ENCODE results near the gene TSKU. TPM values are rescaled to one million over a fixed set of nuclear protein-coding genes. Genes with fewer than 3 reads are reported as not detected.

Gene TSKU
- total RNA-seq, 1 donor from 2014 or later = 29.2 TPM

DNA sequence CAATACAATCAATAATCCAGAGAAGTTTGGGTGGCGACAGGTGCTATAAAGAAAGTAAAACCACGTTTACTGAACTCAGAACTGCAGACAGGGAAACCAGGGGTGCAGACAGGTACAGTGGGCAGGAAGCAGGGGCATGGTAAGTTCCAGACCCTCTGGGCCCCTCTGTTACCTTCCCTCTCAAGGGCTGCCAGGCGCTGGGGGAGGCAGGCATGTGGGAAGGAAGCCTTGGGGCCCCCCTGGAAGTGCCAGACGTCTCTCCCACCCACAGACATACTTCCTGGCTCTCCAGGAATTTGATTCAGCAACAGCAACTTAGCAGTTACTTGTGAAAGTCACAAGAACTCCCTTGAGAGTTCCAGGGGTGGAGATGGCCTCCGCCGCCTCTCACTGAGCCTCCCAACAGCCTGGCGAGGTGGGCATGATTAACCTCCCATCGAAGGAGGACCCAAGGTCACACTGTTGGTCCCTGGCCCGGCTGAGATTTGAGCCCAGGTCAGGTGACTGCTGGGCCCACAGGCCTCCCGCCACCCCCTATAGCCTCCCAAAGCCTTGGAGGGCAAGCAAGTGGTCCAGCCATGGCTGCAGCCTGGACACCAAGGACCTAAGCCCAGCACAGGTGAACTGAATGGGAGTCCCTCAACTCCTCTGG, 14.1 kb upstream of the TSKU start:
- Mint-ChIP-seq H3K4me1 (ENCODE audit: low read depth, unreplicated experiment) (peaks cover 11% of the 10 kb centered on the region), H3K27me3 (ENCODE audit: unreplicated experiment) (peaks cover 4% of the 10 kb centered on the region), H3K9me3 (ENCODE audit: unreplicated experiment) (peaks cover 3% of the 10 kb centered on the region), H3K27ac (ENCODE audit: unreplicated experiment) (no peak overlapping the region), H3K4me3 (ENCODE audit: unreplicated experiment) (no peak overlapping the region), H3K36me3 (ENCODE audit: unreplicated experiment) (peaks cover 5% of the 10 kb centered on the region)
- TF ChIP-seq, protein P1, sequence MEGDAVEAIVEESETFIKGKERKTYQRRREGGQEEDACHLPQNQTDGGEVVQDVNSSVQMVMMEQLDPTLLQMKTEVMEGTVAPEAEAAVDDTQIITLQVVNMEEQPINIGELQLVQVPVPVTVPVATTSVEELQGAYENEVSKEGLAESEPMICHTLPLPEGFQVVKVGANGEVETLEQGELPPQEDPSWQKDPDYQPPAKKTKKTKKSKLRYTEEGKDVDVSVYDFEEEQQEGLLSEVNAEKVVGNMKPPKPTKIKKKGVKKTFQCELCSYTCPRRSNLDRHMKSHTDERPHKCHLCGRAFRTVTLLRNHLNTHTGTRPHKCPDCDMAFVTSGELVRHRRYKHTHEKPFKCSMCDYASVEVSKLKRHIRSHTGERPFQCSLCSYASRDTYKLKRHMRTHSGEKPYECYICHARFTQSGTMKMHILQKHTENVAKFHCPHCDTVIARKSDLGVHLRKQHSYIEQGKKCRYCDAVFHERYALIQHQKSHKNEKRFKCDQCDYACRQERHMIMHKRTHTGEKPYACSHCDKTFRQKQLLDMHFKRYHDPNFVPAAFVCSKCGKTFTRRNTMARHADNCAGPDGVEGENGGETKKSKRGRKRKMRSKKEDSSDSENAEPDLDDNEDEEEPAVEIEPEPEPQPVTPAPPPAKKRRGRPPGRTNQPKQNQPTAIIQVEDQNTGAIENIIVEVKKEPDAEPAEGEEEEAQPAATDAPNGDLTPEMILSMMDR (IDR thresholded peaks at IDR 0.05; ENCODE audit: partially characterized antibody, unreplicated experiment) = no peak
- no peak for DNase-seq

DNA sequence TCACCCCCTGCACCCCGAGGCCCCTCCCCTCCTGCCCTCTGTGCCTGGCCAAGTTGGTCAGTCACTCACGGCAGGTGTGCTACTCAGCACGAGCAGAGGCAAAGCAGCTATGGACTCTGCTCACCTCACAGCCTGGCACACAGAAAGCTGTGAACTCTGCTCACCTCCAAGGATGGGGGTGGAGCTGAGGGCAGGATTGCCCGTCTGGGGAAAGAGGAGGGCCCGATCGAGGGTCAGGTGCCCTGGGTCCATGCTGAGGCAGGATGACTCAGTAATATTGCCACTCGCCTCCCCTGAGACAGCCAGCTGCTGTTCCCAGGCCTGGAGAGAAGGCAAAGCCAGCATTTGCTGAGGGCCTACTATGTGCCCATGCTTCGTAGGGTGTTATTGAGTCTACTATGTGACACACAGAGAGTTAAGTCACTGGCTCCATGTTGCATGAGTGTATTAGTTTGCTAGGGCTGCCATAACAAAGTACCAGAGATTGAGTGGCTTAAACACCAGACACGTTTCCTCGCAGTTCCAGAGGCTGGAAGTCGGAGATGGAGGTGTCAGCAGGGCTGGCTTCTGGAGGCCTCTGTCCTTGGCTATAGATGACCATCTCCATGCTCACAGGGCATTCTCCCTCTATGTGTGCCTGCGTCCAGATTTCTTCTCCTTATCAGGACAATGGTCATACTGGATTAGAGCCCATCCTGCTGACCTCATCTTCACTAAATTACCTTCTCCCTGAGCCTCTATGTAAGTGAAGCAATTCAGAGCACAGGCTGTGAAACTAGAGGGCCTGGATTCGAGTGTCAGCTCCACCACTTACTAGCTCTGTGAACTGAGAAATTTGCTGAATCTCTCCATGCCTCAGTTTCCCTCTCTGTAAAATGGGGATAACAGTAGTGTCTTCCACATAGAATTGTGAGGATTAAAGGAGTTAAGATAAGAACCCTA, 13.2 kb upstream of the TSKU start:
- H3K36me3 Mint-ChIP-seq (ENCODE audit: unreplicated experiment) = peaks cover 5% of the 10 kb centered on the region
- H3K27me3 Mint-ChIP-seq (ENCODE audit: unreplicated experiment) = peaks cover 4% of the 10 kb centered on the region
- peaks cover 11% of the 10 kb centered on the region for H3K4me1 Mint-ChIP-seq (ENCODE audit: low read depth, unreplicated experiment)
- no peak overlapping the region for H3K27ac Mint-ChIP-seq (ENCODE audit: unreplicated experiment)
- H3K4me3 Mint-ChIP-seq (ENCODE audit: unreplicated experiment) = no peak overlapping the region
- TF ChIP-seq, protein P1 (IDR thresholded peaks at IDR 0.05; ENCODE audit: partially characterized antibody, unreplicated experiment) = no peak
- peaks cover 5% of the 10 kb centered on the region for H3K9me3 Mint-ChIP-seq (ENCODE audit: unreplicated experiment)
- no peak for DNase-seq

DNA sequence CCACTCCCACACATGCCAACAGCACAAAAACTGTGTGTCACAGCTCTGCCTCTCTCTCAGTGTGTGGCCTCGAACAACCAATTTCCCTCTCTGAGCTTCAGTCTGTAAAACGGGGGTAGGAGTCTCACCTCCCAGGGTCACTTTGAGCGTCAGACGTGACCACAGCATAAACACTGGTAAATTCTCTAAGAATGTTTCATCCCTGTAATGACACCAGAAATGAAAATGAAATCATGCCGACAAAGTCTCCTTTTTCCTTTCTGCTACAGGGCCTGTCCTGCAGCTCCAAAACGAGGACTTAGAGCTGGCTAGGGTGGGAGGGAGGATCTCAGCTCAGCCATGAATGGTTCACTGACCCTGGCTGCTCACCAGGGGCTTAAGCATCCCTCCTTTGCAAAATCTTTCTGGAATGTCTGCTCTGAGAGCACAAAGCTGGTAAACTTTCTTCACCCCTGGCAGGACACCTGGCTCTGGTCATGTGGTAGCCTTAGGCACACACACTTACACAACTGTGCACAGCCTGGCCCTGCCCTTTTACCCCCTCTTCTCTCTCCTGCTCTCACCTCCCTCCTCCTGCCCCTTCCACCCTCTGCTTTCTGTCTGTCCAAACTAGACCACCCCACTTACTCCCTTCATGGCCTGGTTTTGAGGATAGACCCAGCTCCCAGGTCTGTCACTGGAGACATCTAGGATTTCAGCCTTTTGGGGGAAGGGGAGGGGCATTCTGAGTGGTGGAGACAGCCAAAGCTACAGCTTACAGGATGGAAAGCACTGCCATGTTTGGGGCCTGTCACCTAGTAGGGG, 12.3 kb upstream of the TSKU start:
- DNase-seq = no peak

DNA sequence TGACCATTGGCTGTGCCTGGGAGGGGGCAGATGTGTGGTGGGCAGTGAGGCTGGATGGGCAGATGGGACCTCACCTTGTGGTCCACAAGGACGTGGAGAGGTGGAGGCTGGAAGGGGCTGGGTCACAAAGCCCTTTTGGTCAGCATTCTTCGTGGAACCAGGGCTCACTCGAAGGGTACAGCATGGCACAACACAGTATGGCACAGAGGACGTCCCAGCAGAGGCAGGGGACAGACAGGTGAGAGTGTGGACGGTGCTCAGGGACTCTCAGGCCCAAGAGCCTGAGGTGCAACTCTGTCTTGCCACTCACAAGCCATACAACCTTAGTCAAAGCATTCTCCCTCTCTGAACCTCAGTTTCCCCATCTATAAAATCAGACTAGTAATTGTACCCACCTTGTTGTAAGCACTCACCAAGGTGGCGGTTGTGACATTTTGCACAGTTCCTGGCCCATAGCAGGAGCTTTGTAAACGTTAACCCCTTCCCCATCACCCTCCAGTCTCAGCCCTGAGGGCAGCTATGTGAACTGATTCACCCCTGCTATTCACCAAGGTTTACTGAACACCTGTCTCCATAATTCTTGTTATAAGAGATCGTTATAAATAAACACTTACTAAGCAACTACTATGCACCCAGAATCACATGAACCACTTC, 11.6 kb upstream of the TSKU start:
- H3K4me1 Mint-ChIP-seq (ENCODE audit: low read depth, unreplicated experiment) = peaks cover 11% of the 10 kb centered on the region
- TF ChIP-seq, protein P1 (IDR thresholded peaks at IDR 0.05; ENCODE audit: partially characterized antibody, unreplicated experiment) = no peak
- H3K4me3 Mint-ChIP-seq (ENCODE audit: unreplicated experiment) = no peak overlapping the region
- peaks cover 4% of the 10 kb centered on the region for H3K27me3 Mint-ChIP-seq (ENCODE audit: unreplicated experiment)
- H3K27ac Mint-ChIP-seq (ENCODE audit: unreplicated experiment) = no peak overlapping the region
- no peak for DNase-seq
- H3K36me3 Mint-ChIP-seq (ENCODE audit: unreplicated experiment) = peaks cover 4% of the 10 kb centered on the region
- H3K9me3 Mint-ChIP-seq (ENCODE audit: unreplicated experiment) = peaks cover 6% of the 10 kb centered on the region

More for the DNA sequence above, 12.3 kb upstream of the TSKU start:
- H3K9me3 Mint-ChIP-seq (ENCODE audit: unreplicated experiment) = peaks cover 6% of the 10 kb centered on the region
- no peak overlapping the region for H3K27ac Mint-ChIP-seq (ENCODE audit: unreplicated experiment)
- H3K36me3 Mint-ChIP-seq (ENCODE audit: unreplicated experiment) = no peaks in the 10 kb centered on the region
- H3K4me1 Mint-ChIP-seq (ENCODE audit: low read depth, unreplicated experiment) = peaks cover 11% of the 10 kb centered on the region
- TF ChIP-seq, protein P1 (IDR thresholded peaks at IDR 0.05; ENCODE audit: partially characterized antibody, unreplicated experiment) = no peak
- peaks cover 4% of the 10 kb centered on the region for H3K27me3 Mint-ChIP-seq (ENCODE audit: unreplicated experiment)
- no peak overlapping the region for H3K4me3 Mint-ChIP-seq (ENCODE audit: unreplicated experiment)
